Uterus (tissue), 4 donors: ENCODE data around the gene LIME1. TPM values are rescaled to one million over a fixed set of nuclear protein-coding genes. Genes with fewer than 3 reads are reported as not detected.

ENCODE experiments used
- DNase-seq, 2 donors: peaks; one replicate each; pipeline ENCODE4 v3.0.0-alpha.2; 2019 to 2020
- H3K27ac ChIP-seq, 2 donors: fragments of 200-600 bp; sonication (generic); 1 replicate in 1 of 2; 2 replicates in 1 of 2; pipeline ENCODE4 v1.5.1; 2016 to 2018
- H3K27me3 ChIP-seq, 2 donors: fragments of 200-600 bp; sonication (generic); one replicate each; pipeline ENCODE4 v1.5.1; 2018 to 2019; ENCODE audit warnings: control low read depth in 1 of 2
- H3K36me3 ChIP-seq, 2 donors: fragments of 200-600 bp; sonication (generic); one replicate each; pipeline ENCODE4 v1.5.1; 2019; ENCODE audit warnings: control low read depth in 1 of 2
- H3K4me1 ChIP-seq, 2 donors: fragments of 200-600 bp; sonication (generic); one replicate each; pipeline ENCODE4 v1.5.1; 2018 to 2019; ENCODE audit warnings: control low read depth in 1 of 2
- H3K4me3 ChIP-seq, 2 donors: fragments of 200-600 bp; sonication (generic); 1 replicate in 1 of 2; 2 replicates in 1 of 2; pipeline ENCODE4 v1.5.1; 2018 to 2019; ENCODE audit warnings: mild to moderate bottlenecking in 1 of 2
- H3K9me3 ChIP-seq, 2 donors: fragments of 200-600 bp; sonication (generic); one replicate each; pipeline ENCODE4 v1.5.1; 2019; ENCODE audit warnings: control low read depth in 1 of 2
- CTCF ChIP-seq, 4 experiments: fragments of 200-600 bp in 2 of 4; fragments of 450-650 bp in 2 of 4; sonication (generic) in 2 of 4; IDR thresholded peaks; one replicate each; pipeline ENCODE4 v1.5.1; 2016 to 2019; ENCODE audit warnings: antibody characterized with exemption in 4 of 4, mild to moderate bottlenecking in 2 of 4, moderate library complexity in 1 of 4
- POLR2A ChIP-seq, 2 donors: fragments of 450-650 bp; IDR thresholded peaks; one replicate each; pipeline ENCODE4 v1.6.1; 2016; ENCODE audit warnings: antibody characterized with exemption in 2 of 2, mild to moderate bottlenecking in 1 of 2, moderate library complexity in 1 of 2
- intact Hi-C: fragments of 100-400 bp; cut with DNase I; formaldehyde crosslinking; loops from one replicate; pipeline ENCODE4 v1.15.1; 2023; ENCODE audit warnings: low total_unique reads
- total RNA-seq, 4 donors: library from RNA; depleted of rRNA in 3 of 4; stranded (reverse); fragments of >200 nt in 3 of 4; gene quantifications; one replicate each; pipeline versions ENCODE4 v1.1.0 to v1.2.4, GENCODE V29; 2014 to 2023
- donor health status: DM: yes; HTN: yes; CAD: no.

Gene LIME1
- total RNA-seq, 4 donors from 2014 or later: 2.6 to 10.5 (median 8.4) TPM

GRCh38 chr20:63765902-63766301 lies 29.4 kb downstream of the LIME1 start:
- Histone ChIP-seq H3K4me1 (no peaks in the 10 kb centered on the region), H3K27ac (no peak overlapping the region), H3K4me3 (no peak overlapping the region), H3K27me3 (no peaks in the 10 kb centered on the region), H3K36me3 (no peaks in the 10 kb centered on the region), H3K9me3 (no peaks in the 10 kb centered on the region)
- DNase-seq: no peak
- TF ChIP-seq POLR2A (IDR thresholded peaks at IDR 0.05) (no peak), CTCF (IDR thresholded peaks at IDR 0.05) (no peak)
- intact Hi-C loops: no loop called here

GRCh38 chr20:63766695-63767426 lies 30.4 kb downstream of the LIME1 start:
- Histone ChIP-seq H3K27ac (no peak overlapping the region), H3K9me3 (no peaks in the 10 kb centered on the region), H3K4me3 (no peak overlapping the region), H3K27me3 (no peaks in the 10 kb centered on the region), H3K36me3 (no peaks in the 10 kb centered on the region), H3K4me1 (no peaks in the 10 kb centered on the region)
- TF ChIP-seq CTCF (IDR thresholded peaks at IDR 0.05): no peak
- no peak for TF ChIP-seq POLR2A (IDR thresholded peaks at IDR 0.05)
- DNase-seq: no peak
- intact Hi-C loops: no loop called here

- no peak overlapping the region for H3K27ac ChIP-seq
- no peaks in the 10 kb centered on the region for H3K27me3 ChIP-seq
- DNase-seq: no peak
- intact Hi-C loops: no loop called here
- no peak for TF ChIP-seq CTCF (IDR thresholded peaks at IDR 0.05)
- no peak for TF ChIP-seq POLR2A (IDR thresholded peaks at IDR 0.05)
- no peaks in the 10 kb centered on the region for H3K9me3 ChIP-seq
- H3K36me3 ChIP-seq: no peaks in the 10 kb centered on the region
- H3K4me1 ChIP-seq: no peaks in the 10 kb centered on the region
- H3K4me3 ChIP-seq: no peak overlapping the region
These were observed 31.0 kb downstream of the LIME1 start for GRCh38 chr20:63767456-63767855.

GRCh38 chr20:63767886-63768285 lies 31.4 kb downstream of the LIME1 start:
- Histone ChIP-seq H3K9me3 (no peaks in the 10 kb centered on the region), H3K36me3 (no peaks in the 10 kb centered on the region), H3K27me3 (no peaks in the 10 kb centered on the region), H3K27ac (no peak overlapping the region), H3K4me1 (no peaks in the 10 kb centered on the region), H3K4me3 (no peak overlapping the region)
- intact Hi-C loops: no loop called here
- TF ChIP-seq POLR2A (IDR thresholded peaks at IDR 0.05): no peak
- no peak for TF ChIP-seq CTCF (IDR thresholded peaks at IDR 0.05)
- DNase-seq: no peak

GRCh38 chr20:63768591-63769515 lies 32.4 kb downstream of the LIME1 start:
- H3K4me1 ChIP-seq: no peaks in the 10 kb centered on the region

More at GRCh38 chr20:63768591-63769515, 32.4 kb downstream of the LIME1 start:
- no peak for DNase-seq
- Histone ChIP-seq H3K9me3 (no peaks in the 10 kb centered on the region), H3K4me3 (no peak overlapping the region), H3K27ac (no peak overlapping the region), H3K27me3 (no peaks in the 10 kb centered on the region), H3K36me3 (no peaks in the 10 kb centered on the region)
- TF ChIP-seq POLR2A (IDR thresholded peaks at IDR 0.05) (no peak), CTCF (IDR thresholded peaks at IDR 0.05) (no peak)
- intact Hi-C loops: no loop called here
